ENCODE results near the gene DNAJC15. TPM values are rescaled to one million over a fixed set of nuclear protein-coding genes. Genes with fewer than 3 reads are reported as not detected.

DNAJC15 gene
- total and polyA plus RNA-seq, 2 of the 4 experiments (the other 2 are of a cell fraction), result 7.0 to 22.0 TPM

GRCh38 chr13:43143591-43143990, 120.2 kb downstream of the DNAJC15 start:
- no peak overlapping the region for H3K4ac ChIP-seq (ENCODE audit: low read depth, low read length)
- peaks cover 36% of the 10 kb centered on the region for H3K27me3 ChIP-seq (ENCODE audit: control insufficient read depth, insufficient read depth, low read length)
- no peak overlapping the region for H3K18ac ChIP-seq (ENCODE audit: low read depth, low read length)
- BruUV-seq (replicated peaks), result no TSS peak
- H3K79me1 ChIP-seq (ENCODE audit: low read depth in 1 of 2, low read length in 2 of 2), result no peaks in the 10 kb centered on the region
- ATAC-seq (ENCODE audit: low read depth) (no peak), DNase-seq (no peak)
- in situ Hi-C loops (cut with MboI; ENCODE audit: low sequenced_read_pairs), result no loop called here
- no peak overlapping the region for H2BK120ac ChIP-seq (ENCODE audit: low read depth, low read length)
- WGBS, 2 experiments (ENCODE audit: extremely low coverage in 2 of 2, insufficient read length in 1 of 2), result no CpG with 5 or more reads among the region's 3 CpGs
- H4K91ac ChIP-seq (ENCODE audit: insufficient read depth, low read depth, low read length), result no peak overlapping the region
- intact Hi-C loops (cut with micrococcal nuclease), result no loop called here
- no peaks in the 10 kb centered on the region for H3K36me3 ChIP-seq (ENCODE audit: control insufficient read depth, insufficient read depth, low read length)
- no peak overlapping the region for H2AK5ac ChIP-seq (ENCODE audit: low read depth, low read length)
- H3K27ac ChIP-seq (ENCODE audit: insufficient read depth, low read length), result no peak overlapping the region
- no peak overlapping the region for H4K5ac ChIP-seq (ENCODE audit: low read depth, low read length)
- H3K9me3 ChIP-seq (ENCODE audit: control insufficient read depth, insufficient read depth, low read length), result no peaks in the 10 kb centered on the region
- no peak overlapping the region for H2AFZ ChIP-seq (replicated peaks; ENCODE audit: low read length, poor library complexity)
- no peak overlapping the region for H3K9ac ChIP-seq (ENCODE audit: low read depth, low read length)
- H3K4me3 ChIP-seq (ENCODE audit: insufficient read depth, low read depth, low read length), result no peak overlapping the region
- POLR2A ChIA-PET (ENCODE audit: unreplicated experiment), result no interaction called here
- dilution Hi-C loops (cut with HindIII; ENCODE audit: low sequenced_read_pairs, unreplicated experiment), result no loop called here
- TF ChIP-seq MAZ (IDR thresholded peaks at IDR 0.05; ENCODE audit: borderline replicate concordance, low read depth, low read length) (no peak), CHD1 (IDR thresholded peaks at IDR 0.05; ENCODE audit: low read depth, low read length) (no peak), CTCF (conservative IDR thresholded peaks at IDR 0.05; ENCODE audit: low read depth, low read length) (no peak), FOS (IDR thresholded peaks at IDR 0.05; ENCODE audit: low read depth, low read length) (no peak), CEBPB (IDR thresholded peaks at IDR 0.05; ENCODE audit: low read depth, low read length) (no peak), SMC3 (IDR thresholded peaks at IDR 0.05; ENCODE audit: low read depth, low read length) (no peak), USF2 (IDR thresholded peaks at IDR 0.05; ENCODE audit: low read depth, low read length) (no peak), RCOR1 (IDR thresholded peaks at IDR 0.05; ENCODE audit: insufficient replicate concordance, low read length) (no peak), MAFK (IDR thresholded peaks at IDR 0.05; ENCODE audit: low read depth, low read length) (no peak), BHLHE40 (IDR thresholded peaks at IDR 0.05; ENCODE audit: low read depth, low read length) (no peak), NFE2L2 (IDR thresholded peaks at IDR 0.05; ENCODE audit: low read depth, low read length) (no peak), POLR2A (IDR thresholded peaks at IDR 0.05; ENCODE audit: low read depth, low read length) (no peak)
- TF ChIP-seq, protein P1, sequence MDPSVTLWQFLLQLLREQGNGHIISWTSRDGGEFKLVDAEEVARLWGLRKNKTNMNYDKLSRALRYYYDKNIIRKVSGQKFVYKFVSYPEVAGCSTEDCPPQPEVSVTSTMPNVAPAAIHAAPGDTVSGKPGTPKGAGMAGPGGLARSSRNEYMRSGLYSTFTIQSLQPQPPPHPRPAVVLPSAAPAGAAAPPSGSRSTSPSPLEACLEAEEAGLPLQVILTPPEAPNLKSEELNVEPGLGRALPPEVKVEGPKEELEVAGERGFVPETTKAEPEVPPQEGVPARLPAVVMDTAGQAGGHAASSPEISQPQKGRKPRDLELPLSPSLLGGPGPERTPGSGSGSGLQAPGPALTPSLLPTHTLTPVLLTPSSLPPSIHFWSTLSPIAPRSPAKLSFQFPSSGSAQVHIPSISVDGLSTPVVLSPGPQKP (IDR thresholded peaks at IDR 0.05; ENCODE audit: borderline replicate concordance, low read depth, low read length), result no peak
- H3K23ac ChIP-seq (ENCODE audit: low read depth, low read length), result no peak overlapping the region
- H2BK20ac ChIP-seq (ENCODE audit: low read depth, low read length), result no peak overlapping the region
- no peak overlapping the region for H3K4me2 ChIP-seq (ENCODE audit: low read depth, low read length)
- H2BK15ac ChIP-seq (ENCODE audit: low read depth, low read length), result no peak overlapping the region
- H3K9me1 ChIP-seq (ENCODE audit: insufficient read depth, low read length), result no peaks in the 10 kb centered on the region
- no peak overlapping the region for H2BK5ac ChIP-seq (ENCODE audit: low read depth, low read length, poor library complexity, severe bottlenecking)
- H3K14ac ChIP-seq (replicated peaks; ENCODE audit: low read depth, low read length), result no peak overlapping the region
- no peaks in the 10 kb centered on the region for H3K4me1 ChIP-seq (ENCODE audit: control insufficient read depth, insufficient read depth, low read length)
- no peak overlapping the region for H2AK9ac ChIP-seq (replicated peaks; ENCODE audit: low read depth, low read length, poor library complexity)
- no peak overlapping the region for H3K56ac ChIP-seq (ENCODE audit: extremely low read depth, insufficient read depth, low read length)
- CTCF ChIA-PET, result no interaction called here
- no peak overlapping the region for H4K8ac ChIP-seq (ENCODE audit: low read depth in 2 of 2, low read length in 2 of 2)
- no peaks in the 10 kb centered on the region for H4K20me1 ChIP-seq (ENCODE audit: insufficient read depth, low read length)
